Stromal cell of bone marrow (primary cell): ENCODE data around the gene ZBTB5.
"Not testable (repeated sequence)": the region's sequence is repeated elsewhere in the genome, so short reads cannot be mapped to it uniquely, and the experiment has no call there.

ENCODE experiments used
- DNase-seq: peaks from one replicate; pipeline ENCODE4 v3.0.0-alpha.2; 2012; ENCODE audit warnings: low read depth

Gene ZBTB5

GRCh38 chr9:37465249-37466036, at the start of gene ZBTB5:
Gene ZBTB5 (minus strand): TSS chr9:37465450. CDS start chr9:37442551, 22,899 bp downstream.
- DNase-seq = peak; percentile 99

DNA sequence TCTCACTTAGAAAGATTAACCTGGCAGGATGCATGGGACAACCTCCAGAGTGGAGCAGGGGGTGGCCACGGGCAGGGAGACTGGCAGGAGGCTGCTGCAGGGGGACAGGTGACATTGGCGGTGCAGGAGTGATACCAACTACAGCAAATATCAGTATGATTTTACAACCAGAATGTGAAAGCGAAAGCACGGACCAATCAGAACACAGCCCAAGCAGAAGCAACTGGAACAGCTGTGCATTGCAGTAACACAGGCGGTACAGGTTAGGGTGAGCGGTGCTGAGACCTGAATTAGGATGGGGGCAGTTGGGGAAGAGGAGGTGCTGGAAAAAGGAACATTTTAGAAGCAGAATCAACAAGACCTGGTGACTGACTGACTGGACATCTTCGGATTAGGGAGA, 49.7 kb upstream of the ZBTB5 start:
- DNase-seq = no peak

GRCh38 chr9:37514415-37514814, 49.2 kb upstream of the ZBTB5 start:
- DNase-seq = not testable (repeated sequence)

GRCh38 chr9:37512437-37512836, 47.2 kb upstream of the ZBTB5 start:
- no peak for DNase-seq

DNA sequence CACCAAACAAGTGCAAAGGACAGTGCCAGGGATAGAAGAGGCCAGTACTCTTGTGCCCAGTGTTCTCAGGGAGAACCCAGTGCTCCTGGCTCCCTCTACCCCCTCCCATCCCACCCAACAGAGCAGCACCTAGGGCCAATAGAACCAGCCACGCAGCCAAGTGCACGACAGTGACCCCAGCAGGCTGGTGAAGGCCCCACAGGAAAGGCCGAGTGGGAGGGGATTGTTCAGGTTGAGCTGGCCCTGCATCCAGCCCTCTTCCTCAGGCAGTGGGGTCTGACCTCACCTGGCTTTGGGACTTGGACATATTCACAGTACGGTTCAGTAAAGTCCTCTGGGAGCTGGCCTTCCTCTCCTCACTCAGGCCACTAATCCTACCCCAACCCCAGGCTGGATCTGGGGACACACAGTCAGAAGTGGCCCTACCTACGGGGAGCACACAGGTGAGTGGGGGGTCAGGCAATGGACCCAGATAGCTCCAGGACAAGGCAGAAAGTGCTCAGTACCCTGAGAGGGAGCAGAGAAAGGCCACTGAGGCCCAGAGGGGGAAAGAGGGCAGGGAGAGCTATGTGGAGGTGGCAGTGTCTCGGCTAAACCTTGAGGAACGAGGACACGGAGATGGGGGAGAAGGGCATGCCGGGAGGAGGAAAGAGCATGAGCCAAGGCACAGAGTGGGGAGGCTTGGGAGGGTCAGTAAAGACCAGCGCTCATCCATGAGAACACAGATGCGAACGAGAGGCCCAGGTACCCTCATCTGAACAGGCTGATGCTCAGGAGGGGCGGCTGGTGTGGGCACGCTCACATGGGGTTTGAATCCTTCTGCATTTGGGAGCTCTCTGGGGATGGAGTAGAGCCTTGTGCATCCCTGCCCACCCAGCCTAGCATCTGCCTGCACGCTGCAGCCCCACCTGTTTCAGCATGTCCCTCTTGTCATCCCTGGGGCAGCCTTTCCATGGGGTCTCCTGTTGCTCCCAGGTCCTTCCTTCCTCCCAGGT, 46.1 kb upstream of the ZBTB5 start:
- no peak for DNase-seq

DNA sequence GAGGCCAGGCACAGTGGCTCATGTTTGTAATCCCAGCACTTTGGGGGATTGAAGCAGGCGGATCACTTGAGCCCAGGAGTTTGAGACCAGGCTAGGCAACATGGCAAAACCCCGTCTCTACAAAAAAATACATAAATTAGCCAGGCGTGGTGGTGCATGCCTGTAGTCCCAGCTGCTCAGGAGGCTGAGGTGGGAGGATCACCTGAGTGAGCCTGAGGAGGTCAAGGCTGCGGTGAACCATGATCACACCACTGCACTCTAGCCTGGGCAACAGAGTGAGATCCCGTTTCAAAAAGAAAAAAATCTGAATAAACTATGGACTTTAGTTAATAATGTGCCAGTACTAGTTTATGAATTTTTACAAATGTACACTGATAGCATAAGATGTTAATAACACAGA, 44.8 kb upstream of the ZBTB5 start:
- not testable (repeated sequence) for DNase-seq

DNA sequence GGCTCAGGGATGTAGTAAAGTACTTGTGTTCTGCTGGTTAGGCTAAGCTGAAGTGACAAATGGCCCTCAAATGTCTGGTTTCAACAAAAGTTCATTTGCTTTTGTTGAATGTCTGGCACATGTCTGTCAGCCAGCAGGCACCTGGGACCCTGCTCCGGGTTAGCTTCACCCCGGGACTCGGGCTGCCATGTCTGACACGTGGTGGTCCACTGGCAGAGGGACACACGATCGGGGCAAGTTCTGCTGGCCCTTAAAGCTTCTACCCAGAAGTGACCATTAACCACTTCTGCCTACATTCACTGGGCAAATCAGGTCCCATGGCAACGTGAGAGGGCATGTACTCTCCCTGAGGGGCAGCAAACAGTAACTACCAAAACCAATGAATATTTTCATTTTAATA, 44.3 kb upstream of the ZBTB5 start:
- no peak for DNase-seq

DNA sequence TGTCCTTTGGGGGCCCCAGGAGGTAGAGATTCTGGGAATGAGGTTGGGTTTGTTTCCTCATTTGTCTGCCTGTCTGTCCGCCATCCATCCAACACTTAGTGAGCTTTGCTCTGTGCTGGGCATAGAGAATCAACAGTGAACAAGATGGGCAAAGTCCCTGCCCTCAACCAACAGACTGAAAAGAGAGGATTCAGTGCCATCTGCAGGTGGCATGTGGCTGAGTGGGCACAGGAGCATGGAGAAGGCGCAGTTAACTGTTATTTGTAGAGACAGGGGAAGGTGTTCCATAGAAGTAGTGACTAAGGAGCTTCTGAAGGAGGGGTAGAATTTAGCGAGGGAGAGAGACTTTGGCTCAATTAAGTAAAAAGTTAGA, 43.6 kb upstream of the ZBTB5 start:
- no peak for DNase-seq

DNA sequence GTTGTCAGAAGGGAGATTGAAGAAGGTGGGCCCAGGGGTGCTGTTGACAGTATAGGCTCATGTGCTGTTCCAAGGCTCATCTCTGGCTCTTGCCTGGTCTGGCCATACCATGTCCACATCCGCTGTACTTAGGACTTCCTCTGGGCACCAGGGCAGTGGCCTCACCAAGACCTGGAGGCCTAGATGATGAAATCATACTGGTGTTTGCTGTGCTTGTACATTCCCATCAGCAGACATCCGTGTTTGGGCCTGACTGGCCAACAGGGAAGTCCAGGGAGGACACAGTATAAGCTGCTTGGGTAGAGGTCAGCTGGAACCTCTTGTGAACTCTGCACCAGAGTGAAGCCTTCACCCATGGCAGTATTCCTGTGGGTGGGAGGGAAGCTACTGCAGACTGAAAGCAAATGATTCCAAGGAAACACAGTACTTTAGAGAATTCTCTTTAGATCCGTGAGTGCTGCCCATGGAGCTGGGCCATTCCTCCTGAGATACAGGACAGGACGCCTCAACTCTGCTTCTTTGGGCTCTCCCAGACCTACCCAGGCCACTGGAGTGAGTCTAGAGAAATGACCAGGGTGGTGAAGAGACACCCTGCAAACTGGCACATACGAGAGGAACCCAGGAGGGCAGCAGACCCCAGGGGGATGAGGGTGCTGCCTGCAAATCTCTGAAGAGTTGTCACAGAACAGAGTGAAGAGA, 43.0 kb upstream of the ZBTB5 start:
- DNase-seq = no peak

- DNase-seq = no peak
Measured at GRCh38 chr9:37507566-37508134, 42.4 kb upstream of the ZBTB5 start.

GRCh38 chr9:37504605-37505004, 39.4 kb upstream of the ZBTB5 start:
- DNase-seq = no peak

DNA sequence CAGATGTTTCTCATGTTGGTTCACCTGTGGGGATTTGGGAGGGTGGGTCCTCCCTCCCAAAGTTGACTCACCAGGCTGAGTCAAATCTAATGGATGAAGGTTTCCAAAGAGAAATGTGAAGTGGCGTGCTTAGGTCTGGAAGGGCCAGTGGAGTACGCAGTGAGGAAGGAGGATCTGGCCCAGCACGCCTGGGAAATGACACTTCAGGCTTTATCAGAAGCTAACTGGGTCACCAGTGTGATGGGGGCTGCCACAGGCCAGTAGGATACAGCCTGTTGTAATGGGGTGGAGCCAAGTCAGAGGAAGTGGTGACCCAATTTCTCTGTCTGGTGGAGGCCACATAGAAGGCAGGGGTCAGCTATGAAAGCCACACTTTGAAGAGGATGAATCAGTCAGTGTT, 38.5 kb upstream of the ZBTB5 start:
- DNase-seq = no peak

DNA sequence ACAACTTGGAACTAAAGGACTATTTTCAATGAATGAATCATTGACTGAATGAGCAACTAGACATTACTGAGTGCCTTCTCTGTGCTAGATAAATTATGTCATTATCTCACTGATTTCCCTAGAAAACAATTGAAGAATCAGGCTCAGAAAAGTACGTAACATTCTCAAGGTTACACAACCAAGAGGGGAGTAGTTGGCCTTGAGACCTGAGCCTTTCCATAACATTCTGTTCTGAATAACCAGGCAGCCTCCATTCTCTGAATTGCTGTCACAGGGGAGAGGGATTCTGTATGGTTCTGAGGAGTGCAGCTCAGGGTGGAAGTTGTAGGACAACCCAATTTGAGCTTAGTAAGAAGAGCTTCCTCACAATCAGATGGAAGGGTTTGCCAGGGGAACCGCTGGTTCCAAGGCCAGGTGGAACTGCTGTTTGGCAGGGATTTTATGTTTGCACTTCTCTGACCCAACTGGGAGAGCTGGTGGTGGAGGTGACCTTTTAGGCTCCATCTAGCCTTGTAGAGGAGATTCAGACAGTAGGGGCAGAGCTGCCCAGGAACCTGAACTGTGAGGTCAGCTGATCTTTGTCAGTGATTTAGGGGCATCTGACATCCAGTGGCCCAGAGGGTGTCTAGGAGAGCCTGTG, 36.8 kb upstream of the ZBTB5 start:
- DNase-seq = no peak

- DNase-seq = no peak
Measured at GRCh38 chr9:37499297-37499696, 34.0 kb upstream of the ZBTB5 start.

- no peak for DNase-seq
Measured at GRCh38 chr9:37498457-37498856, 33.2 kb upstream of the ZBTB5 start.

- no peak for DNase-seq
Measured at GRCh38 chr9:37497320-37497719, 32.1 kb upstream of the ZBTB5 start.

DNA sequence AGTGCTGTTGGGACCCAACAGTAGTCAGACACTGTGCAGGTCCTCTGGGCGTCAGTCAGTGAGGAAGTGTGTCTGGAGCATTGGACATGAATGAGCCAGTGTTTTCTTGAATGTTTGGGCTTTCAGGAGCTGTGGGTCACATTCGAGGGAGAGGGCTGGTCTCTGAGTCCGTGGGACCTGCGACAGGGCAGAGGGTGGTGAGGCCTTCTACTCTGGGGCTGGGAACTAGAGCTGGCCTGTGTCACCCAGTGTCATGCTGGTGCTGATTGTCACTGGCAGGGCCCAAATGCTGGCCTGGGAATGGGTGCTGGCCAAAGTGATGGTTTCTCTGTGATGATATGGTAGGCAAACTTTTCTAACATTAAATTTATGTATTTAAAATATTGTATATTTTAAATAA, 30.8 kb upstream of the ZBTB5 start:
- DNase-seq = no peak

DNA sequence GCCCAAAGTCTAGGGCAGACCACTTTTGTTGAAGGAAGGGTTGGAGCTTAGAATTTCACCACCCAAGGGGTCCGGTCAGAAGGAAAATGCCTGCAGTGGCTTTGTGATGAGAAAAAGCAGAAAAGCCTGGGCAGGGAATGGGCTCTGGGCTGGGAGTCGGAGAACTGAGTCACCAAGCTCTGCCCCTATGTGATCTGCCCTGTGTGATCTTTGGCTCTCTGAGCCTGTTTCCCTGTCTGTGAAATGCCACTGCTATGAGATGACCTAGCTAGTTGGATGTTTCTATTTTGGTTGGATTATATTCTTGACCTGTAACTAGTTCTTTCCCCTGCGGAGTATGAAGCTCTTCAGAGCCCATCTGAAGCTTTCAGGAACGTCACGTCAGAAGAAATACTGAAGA, 30.3 kb upstream of the ZBTB5 start:
- no peak for DNase-seq

GRCh38 chr9:37491939-37492338, 26.7 kb upstream of the ZBTB5 start:
- DNase-seq = no peak

- peak; percentile 96 for DNase-seq
Measured at GRCh38 chr9:37486616-37487548, 21.6 kb upstream of the ZBTB5 start.

DNA sequence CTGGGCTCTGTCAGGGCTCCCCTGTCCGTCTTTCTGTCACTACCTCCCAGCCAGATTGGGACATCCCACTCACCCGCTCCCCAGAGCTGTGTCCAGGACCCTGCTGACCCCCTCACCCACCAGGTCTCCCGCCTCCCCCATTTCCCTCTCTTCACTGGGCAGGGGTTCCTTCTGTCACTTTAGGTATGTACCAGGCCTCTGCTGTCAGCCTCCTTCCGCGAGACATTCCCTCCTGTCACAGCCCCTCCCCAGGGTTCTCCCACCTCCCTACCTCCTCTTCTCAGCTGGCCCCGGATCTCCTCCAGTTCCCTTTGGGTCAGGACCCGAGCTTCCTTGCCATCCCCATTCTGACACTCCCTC, 21.0 kb upstream of the ZBTB5 start:
- no peak for DNase-seq
